T follicular helper cell (primary cell): Measurements from ENCODE around the gene ZNF532.
"Not testable (repeated sequence)": the region's sequence is repeated elsewhere in the genome, so short reads cannot be mapped to it uniquely, and the experiment has no call there.

Experiments used
- DNase-seq: peaks from one replicate; pipeline ENCODE4 v3.0.0-alpha.2; 2020; ENCODE audit warnings: low read depth

The ZNF532 gene

DNA sequence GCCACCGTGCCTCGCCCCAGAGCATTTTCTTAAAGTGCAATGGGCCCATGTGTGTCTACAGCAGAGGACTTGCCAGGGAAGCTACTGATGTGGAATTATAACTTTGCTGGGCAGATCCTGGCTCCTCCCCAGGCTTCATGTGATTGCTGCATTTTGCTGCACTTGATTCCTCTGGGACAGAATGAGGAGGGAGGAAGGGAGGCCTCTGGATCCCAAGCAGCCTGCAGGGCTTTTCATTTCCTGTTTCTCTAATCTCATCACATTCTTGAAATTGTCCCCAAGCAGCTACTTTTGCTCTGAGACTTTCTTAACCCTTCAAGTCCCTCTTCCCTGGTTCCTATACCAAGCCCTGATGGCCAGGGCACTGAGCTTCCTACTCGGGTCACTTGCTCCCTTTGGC, 140.6 kb downstream of the ZNF532 start:
- no peak for DNase-seq

DNA sequence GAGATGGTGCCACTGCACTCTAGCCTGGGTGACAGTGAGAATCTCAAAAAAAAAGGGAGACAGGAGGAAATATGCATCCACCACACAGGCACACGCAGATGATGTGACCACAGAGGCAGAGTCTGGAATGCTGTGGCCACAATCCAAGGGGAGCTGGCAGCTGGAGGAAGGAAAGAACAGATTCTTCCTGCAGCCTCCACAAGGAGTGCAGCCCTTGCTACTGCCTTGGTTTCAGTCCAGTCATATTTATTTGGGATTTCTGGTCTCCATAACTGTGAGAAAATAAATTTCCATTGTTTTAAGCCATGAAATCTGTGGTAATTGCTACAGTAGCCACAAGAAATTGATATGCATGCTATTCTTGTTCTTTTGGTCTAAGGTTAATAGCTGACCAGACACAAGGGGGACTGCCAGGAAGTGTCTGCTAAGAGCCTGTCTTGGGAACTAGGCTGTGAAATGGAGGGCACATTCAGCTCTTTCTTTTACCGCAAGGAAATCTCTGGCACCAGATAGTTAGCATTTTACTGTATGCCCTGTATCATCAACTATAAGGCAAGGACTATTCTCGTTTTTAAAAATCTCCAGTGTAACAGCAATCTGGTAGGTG, 141.9 kb downstream of the ZNF532 start:
- DNase-seq, result no peak

DNA sequence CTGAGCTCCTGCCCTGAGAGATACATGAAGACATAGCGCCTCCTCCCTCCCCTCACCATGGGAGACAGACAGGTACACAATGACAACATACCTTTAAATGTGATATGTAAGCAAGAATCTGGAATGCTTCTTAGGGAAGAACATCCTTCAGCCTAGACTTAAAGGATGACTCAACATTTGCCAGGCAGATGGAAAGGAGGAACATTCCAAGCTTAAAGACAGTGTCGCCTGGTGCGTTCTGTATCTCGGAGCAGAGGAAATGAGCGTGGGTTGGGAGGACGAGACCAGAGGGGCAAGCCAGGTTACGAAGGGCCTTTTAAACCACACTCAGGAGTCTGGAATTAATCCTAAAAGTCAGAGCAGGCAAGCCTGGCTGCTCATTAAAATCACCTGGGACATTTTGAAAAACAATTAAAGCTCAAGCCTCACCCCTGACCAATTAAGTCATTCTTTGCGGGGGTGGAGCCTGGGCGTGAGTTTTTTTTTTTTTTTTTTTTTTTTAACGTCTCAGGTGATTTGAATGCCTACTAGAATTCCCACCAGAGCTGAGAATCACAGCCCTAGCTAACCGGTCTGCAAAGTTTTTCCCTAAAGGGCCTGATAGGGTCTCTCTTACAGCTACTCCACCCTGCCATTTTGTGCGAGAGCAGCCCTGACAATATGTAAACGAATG, 143.8 kb downstream of the ZNF532 start:
- DNase-seq, result no peak

DNA sequence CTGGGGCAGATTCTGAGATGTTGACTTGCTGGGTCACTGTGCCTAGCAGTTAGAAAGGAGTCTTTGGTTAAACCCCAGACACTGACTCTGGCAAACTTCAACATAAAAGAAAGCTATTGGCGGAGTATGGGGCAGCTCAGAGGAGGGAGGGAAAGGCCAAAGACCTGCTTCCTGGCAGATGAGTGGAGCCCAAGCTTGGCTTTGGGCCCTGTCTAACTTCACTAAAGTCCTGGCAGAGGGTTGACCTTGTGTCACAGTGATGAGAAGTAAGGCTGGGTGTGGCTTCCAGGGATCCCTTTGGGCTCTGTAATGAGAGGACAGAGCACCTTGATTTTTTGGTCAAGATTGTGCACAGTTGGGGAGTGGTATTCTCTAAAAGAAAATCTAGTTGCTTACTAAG, 145.2 kb downstream of the ZNF532 start:
- DNase-seq, result no peak

DNA sequence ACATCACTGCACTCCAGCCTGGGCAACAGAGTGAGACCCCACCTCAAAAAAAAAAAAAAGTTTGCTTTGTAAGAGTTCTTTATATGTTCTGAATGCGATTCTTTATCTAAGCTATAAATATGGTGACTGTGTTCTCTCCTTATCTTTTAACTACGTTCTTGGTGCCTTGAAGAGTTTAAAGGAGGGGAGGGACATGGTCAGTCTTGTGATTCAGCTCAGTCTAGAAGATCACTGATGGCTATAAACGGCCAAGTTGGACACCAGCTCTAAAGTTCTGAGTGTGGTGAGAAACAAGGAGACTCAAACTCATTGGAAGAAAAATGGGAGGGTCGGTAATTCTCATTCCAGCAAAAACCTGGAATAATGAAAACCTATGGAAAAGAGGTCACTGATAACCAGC, 146.6 kb downstream of the ZNF532 start:
- no peak for DNase-seq

DNA sequence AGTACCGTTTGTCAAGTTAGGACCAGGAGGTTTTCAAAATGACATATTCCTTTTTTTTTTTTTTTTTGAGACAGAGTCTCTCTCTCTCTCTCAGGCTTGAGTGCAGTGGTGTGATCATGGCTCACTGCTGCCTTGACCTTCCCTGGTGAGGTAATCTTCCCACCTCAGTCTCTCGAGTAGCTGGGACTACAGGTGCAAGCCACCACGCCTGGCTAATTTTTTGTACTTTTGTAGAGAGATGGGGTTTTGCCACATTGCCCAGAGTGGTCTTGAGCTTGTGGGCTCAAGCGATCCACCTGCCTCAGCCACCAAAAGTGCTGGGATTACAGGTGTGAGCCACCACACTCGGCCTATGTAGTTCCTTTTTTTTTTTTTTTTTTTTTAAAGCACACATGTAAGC, 147.1 kb downstream of the ZNF532 start:
- DNase-seq, result no peak

DNA sequence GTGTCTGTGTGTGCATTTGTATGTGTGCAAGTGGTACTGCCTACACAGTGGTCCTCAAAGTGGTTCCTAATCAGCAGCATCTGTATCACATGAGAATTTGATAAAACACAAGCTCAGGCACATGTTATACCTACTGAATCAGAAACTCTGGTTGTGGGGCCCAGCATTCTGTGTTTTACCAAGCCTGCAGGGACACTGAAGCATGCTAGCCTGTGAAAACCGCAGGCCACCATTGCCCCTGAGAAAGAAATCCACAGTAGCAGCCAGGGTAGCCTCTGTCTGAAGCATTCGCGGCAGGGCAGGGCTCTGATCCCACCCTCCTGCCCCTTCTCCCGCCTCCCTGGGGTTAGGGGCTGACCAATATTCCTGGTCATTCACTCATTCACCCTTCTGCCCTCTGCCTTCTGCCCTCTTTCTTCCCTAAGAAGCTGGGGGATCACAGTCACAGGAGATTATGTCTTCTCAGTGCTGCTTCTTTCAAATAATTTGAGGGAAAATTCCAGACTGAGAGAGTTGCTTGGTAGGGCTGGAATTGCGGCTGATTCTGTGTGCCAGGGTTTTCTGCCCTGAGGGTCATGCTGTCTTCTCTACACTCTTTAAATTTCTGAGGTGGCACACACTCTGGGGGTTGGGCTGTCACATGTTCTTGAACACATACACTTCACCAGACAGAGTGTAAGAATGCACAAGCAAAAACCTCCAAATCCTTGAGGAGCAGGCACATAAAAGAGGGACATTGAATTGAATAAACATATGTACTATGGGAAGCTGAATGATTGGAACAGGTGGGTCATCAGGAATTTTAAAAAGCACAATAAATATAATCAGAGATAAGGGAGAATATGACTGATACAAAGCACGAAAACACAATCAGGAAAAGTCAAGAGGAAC, 148.4 kb downstream of the ZNF532 start:
- DNase-seq, result no peak

DNA sequence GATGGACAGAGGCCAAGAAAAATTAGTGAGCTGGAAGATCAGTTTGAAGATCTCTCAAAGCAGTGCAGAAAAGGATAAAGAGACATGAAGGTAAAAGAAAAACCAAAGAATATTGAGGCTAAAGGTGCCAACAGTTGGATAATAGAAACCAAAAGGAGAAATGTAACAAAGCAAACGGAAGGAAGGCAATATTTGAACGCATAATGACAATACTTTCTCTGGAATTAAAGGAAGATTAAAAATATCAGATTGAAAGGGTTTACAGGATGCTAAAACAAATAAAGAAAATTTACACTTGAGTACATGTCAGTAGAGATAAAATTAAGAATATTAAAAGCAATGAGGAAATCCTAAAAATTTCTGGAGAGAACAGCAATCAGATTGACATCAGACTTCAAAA, 149.1 kb downstream of the ZNF532 start:
- no peak for DNase-seq

DNA sequence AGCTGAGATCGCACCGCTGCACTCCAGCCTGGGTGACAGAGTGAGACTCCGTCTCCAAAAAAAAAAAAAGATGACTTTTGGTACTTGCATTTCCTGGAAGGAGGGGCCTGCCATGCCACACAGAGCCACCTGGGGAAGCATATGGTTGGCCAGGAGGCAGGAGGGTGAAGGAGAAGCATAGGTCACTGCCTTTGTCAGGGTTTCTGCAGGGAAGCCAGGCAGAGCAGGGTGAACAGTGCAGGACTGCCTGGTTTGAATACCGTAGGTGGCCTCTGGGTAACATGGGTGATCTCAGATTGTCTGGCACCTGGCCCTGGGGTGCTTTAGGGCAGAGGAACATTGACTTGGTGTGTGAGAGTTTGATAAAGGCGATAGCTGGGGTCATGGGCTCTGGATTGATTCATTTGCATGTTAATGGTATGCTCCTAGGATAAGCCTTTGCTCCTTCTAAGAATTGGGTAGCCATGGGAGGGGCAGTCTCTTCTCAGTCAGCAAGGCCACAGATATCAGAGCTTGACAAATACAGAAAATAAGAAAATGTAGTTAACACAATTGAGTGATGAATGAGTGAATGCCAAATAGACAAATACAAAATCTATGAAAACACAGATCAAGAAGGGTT, 151.0 kb downstream of the ZNF532 start:
- DNase-seq, result no peak

DNA sequence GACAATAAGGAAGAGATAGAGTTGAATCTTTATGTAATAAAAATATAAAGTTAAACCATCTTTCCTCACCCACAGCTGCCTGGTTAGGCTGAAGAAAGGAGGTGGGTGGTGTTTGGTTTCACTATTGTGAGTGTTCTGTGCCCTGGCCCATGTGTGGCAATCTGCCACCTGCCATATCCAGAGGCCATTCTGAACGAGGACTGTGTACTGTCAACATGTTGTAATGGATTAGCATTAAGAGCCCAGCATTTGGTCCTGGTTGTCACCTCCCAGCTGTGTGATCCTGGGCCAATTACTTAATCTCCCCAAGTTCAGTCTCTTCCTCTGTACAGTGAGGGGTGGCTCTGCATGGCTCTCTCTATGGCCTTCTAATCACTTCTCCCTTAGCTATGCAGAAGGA, 156.8 kb downstream of the ZNF532 start:
- DNase-seq, result no peak

DNA sequence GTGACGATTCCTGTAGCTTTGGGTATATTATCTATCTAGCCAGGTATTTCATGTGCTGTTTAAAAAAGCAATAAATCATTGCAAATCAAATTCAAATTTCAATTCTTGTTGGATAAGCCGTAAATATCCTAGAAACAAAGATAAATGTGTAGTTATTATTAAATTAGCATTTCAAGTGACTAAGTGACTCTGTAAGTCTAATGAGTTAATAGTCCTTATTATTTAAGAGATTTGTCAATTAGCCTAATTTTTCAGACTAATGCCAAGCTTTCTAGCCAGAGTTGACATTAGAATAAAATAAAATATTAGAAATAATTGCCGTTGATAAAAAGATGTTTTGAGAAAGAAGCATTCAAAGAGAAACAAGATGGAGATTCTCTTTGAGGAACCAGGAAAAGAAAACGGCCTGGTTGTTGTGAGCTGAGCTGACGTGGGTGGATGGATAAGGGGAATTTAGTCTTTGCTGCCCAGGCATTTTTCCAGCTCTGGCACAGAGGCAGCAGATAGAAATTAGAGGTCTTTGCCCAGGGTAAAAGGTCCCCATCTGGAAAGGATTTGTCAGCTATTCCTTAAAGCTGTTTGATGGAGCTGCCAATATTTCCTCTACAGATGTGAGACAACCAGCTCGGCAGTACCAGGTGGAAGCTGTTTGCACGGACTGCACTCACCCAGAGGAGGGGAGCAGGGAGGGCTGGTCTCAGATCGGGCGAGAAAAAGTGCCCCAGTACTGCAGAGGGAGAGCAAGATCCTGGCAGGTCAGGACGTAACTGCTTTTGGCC, 157.7 kb downstream of the ZNF532 start:
- DNase-seq, result no peak

DNA sequence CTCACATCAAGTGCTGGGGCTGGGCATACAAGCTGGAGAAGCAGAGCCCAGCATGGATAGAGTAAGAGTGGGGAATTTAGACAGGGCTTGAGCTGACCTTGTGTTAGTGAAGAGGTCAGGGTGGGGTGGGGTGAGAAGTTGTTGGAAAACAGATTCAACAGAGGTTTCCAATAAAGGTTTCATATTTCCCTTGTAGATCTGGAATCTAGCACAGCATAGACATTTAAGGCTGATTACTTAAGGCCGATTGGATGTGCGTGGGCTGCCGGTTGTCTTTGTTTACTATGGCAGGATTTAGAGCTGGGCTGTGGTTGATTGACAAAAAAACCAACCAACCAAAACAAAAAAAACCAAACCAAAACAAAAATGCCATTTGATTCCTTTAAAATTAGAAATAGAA, 160.2 kb downstream of the ZNF532 start:
- DNase-seq, result no peak

DNA sequence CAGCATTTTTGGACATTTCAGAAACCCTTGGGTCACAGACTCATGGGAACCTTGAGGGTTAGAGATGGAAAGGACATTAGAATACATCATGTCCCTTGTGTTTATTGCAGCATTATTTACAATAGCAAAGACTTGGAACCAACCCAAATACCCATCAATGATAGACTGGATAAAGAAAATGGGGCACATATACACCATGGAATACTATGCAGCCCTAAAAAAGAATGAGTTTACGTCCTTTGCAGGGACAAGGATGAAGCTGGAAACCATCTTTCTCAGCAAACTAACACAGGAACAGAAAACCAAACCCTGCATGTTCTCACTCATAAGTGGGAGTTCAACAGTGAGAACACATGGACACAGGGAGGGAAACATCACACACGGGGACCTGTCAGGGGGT, 160.9 kb downstream of the ZNF532 start:
- DNase-seq, result not testable (repeated sequence)

DNA sequence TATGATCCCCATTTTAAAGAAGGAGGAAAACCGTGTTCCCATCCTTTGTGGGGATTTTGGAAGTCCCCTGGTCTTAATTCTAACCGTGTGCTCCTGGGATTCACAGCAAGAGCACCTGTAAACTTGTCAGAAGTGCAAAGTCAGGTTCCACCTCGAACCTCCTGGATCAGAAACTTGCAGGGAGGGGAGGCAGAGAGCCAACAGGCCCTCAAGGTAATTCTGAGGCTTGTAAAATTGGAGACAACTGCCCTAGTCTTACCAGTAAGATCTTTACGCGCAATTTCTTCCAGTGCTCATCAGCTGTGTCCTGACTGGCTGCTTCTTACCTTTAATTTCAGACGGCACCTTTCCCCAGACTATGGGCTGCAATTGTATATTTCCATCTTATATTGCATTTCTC, 161.7 kb downstream of the ZNF532 start:
- DNase-seq, result no peak

DNA sequence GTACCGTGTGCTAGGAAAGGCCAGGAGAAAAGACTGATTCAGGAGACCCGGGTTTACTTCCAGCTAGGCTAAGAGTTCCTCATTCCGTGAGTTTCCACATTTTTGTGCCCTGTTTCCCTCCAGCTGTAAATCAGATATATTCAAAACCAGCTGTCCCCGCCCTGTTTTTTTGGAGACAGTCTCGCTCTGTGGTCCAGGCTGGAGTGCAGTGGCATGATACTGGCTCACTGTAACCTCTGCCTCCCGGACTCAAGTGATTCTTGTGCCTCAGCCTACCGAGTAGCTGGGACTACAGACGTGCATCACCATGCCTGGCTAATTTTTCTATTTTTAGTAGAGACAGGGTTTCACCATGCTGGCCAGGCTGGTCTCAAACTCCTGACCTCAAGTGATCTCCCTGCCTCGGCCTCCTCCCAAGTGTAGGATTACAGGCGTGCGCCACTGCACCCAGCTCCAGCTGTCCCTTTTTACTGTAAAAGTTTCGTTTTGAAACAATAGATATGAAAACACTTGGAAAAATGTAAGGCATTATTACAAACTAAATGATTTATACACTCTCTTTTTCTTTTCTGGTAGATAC, 162.2 kb downstream of the ZNF532 start:
- DNase-seq, result no peak

DNA sequence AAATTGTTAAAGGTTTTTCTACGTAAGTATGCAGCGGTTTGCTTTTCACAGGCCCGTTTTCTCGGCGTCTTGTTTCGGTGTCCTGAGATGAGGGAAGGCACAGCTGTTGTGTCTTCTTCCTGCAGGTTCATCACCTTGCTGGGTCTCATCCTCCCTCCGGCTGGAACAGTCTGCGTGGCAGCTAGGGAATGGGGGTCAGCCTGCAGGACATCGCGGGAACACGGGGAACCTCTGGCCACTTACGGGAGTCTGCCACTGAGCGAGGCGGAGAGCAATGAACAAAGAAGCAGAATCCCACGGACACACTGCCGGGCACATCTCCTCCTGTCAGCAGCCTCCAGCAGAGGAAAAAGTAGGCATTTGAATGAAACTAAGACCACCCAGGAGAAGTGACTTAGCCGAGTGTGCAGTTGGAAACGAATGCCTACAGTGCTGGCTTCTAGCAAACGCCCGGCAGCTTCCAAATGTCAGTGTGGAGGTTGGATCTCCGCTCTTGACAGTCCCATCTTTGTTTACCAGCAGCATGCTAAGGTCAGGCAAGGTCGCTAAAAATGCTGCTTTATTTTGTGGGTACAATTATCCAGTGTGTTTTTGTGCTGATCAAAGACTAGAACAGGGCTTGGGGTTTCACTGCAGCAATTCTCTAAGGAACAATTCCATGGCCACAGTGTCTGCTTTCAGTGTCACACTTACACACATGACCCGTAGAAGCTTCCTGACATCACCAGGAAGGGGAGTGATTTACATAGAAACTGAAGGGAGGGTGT, 165.2 kb downstream of the ZNF532 start:
- DNase-seq, result no peak

DNA sequence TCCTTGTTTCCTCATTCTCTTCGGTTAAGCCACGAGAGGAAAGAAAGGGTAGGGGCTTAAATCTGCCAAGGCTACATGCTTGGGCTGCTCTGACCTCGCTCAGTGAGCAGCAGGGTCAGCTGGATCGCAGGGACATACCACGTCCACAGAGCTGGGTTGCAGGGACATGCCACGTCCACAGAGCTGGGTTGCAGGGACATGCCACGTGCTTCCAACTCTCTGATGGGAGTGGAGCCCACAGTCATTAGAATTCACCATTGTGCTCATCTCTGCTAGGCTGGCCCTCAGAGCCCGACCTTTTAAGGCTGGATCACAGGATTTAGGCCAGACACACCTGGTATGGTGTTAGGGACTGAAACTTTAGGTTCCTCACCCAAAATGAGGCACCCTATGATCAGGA, 167.6 kb downstream of the ZNF532 start:
- no peak for DNase-seq

DNA sequence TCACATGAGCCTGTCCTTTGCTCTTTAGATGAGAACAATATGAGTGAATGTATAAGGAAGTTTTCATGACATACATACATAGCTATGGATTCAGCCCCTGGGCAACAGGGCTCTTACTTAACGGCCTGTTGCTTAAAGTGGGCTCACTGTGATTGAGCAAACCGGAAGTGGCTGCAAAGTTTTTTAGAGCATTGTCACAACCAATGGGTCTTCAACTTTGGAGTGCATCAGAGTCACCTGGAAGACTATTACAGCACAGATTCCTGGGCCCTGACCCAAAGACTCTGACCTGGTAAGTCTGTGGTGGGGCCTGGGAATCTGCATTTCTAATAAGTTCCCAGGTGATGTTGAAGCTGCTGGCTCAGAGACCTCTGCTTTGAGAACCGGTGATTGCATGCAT, 168.7 kb downstream of the ZNF532 start:
- DNase-seq, result no peak

DNA sequence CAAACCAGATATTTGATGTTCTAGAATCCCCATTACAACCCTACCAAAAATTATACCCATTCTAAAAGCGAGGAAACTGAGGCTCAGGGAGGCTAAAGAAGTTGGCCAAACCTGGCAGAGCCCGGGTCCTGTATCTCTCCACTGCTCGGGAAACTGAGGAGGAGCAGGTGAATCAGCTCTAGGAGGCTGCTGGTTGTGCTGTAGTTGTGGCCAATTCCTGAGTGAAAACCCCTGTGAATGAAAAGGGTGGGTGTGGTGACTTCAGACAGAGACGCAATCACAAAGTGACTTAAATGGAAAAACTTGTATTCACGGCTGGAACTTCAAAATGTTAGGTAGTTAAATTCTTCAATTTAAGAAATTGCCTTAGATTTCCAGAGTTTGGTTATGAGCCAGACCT, 169.3 kb downstream of the ZNF532 start:
- DNase-seq, result no peak

DNA sequence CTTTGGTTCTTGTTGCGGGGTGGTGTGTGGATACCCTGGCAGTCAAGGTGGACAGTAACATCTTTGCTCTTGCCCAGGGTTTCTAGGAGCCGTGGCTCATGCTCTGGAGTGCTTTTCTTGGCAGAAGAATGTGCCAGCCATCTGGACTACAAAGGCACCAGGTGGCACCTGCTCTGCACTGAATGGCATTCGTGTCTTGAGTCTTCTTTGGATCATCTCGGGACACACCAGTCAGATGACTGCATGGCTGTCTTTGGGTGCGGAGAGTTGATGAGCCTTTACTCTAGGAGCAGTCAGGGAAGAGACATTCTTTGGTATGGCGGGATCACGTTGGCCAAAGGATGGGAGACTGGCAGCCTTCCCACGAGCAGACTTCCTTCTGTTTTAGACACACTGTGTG, 170.9 kb downstream of the ZNF532 start:
- no peak for DNase-seq
